GM18951 (cell line): Measurements from ENCODE around the gene ITGA1.
"Not testable (repeated sequence)": the region's sequence is repeated elsewhere in the genome, so short reads cannot be mapped to it uniquely, and the experiment has no call there.

Experiments used
- POLR2A ChIP-seq: IDR thresholded peaks from 4 replicates; pipeline ENCODE4 v1.6.1; 2011; ENCODE audit warnings: mild to moderate bottlenecking; ENCODE audit not compliant: insufficient read length, insufficient read depth; ENCODE audit errors: extremely low read depth
- in situ Hi-C: fragments of 300-500 bp; cut with MboI; formaldehyde crosslinking; loops from one replicate; pipeline ENCODE4 v1.12.0; 2022; ENCODE audit warnings: low sequenced_read_pairs, mixed read lengths, inconsistent platforms; ENCODE audit not compliant: unreplicated experiment

The ITGA1 gene

DNA sequence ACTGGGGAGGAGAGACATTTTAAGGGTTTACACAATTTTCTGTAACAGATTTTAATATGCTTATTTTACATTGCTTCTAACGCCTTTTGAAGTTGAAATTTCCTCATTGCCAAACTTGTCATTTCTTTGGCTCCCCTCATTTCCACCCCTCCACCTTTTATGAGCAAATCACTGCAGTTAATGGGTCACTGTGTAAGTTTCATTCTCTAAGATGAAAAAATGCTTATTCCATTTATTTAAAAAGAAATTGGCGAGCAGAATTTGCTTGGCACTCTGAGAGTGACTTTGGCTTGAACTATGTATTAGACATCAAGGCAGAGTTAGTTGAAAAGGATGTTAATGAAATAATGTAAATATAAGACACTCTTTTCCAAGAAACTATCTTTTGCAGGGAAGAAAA lies 66.6 kb downstream of the ITGA1 start:
- in situ Hi-C loops, result no loop called here
- no peak for TF ChIP-seq POLR2A

DNA sequence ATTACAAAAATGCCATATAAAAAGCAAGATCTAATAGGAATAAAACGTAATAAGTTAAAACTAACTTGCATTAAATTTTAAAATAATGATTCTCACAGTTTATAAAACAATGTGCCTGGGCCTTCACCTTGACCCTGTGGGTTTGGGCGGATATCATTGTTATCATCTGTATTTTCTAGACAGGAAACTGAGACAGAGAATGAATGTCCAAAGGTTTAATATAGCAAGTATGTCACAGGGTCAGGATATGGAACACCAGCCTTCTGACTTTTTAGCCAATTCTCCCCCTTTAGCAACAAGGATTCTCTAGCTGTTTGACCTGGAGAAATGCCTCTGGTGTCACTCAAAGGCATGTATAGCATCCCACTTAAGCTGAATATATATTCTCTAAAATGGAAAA lies 67.2 kb downstream of the ITGA1 start:
- TF ChIP-seq POLR2A, result no peak

DNA sequence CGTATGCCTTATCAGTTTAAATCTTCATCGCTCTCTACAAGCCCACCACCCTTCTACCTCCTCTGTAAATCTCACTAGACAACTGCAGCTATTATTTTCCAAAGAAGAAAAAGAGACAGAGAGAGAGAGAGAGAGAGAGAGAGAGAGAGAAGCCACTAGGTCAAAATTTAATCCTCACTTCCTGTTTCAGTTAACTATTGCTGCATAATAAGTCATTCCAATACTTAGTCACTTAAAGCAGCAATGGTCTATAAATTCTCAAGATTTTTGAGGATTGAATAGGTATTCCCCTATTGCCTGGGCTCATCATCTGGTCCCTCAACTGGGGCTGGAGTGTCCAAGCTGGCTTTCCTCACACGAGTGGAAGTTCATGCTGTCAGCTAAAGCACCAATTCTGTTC lies 68.8 kb downstream of the ITGA1 start:
- TF ChIP-seq POLR2A, result no peak
- in situ Hi-C loops, result no loop called here

More for the DNA sequence above, 67.2 kb downstream of the ITGA1 start:
- in situ Hi-C loops, result no loop called here

DNA sequence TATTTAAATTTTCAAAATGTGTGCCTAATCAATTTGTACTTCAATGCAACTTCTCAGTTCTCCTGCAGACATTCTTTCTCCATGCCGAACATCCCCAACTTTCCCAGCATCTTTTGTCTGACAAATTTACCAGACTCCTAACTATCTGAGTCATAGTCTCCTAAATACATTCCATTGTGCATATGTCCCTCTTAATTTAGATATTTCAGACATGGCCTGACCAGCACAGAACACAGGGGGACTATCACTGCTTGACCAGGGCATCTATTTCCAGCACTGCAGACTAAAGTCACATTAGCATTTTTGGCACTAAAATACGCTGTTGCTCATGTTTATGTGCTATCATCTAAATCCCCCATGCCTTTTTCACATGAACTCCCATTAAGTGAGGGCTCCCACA lies 71.9 kb downstream of the ITGA1 start:
- in situ Hi-C loops, result no loop called here
- TF ChIP-seq POLR2A, result no peak

DNA sequence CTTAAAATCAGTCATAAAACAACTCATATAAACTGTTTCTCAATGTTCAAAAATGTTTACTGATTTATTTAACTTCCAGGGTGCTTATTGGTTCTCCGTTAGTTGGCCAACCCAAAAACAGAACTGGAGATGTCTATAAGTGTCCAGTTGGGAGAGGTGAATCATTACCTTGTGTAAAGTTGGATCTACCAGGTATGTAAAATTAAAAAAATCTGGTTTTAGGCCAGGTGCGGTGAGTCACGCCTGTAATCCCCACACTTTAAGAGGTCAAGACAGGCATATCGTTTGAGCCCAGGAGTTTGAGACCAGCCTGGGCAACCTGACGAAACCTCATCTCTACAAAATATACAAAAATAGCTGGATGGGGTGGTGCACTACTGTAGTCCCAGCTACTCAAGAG lies 73.7 kb downstream of the ITGA1 start:
- in situ Hi-C loops, result no loop called here
- no peak for TF ChIP-seq POLR2A

DNA sequence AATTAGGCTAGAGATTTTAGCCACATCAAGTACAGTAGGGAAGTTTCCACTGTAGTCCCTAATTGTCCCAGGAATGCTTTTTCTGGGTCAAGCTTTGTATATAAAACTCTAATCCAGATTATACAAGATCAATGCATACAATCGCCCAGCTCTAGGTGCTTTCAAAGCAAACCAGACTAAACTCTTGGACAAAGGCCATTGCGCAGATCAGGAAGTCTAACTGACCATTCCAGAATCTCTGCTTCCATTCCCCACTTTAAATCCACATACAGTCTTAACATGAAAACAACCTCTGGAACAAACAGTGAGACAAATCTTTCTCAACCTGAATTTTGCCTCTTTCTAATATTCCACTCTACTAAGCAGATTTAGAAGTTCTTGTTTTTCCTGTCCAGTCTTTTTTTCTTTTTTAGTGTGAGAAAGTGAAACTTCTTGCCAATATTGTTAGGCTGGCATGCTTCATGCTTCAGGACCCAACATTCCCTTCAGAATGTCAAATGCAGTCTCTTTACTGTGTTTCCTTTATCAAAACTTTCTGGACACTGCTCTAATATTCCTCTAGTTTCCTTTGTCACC lies 76.1 kb downstream of the ITGA1 start:
- in situ Hi-C loops, result no loop called here
- no peak for TF ChIP-seq POLR2A

DNA sequence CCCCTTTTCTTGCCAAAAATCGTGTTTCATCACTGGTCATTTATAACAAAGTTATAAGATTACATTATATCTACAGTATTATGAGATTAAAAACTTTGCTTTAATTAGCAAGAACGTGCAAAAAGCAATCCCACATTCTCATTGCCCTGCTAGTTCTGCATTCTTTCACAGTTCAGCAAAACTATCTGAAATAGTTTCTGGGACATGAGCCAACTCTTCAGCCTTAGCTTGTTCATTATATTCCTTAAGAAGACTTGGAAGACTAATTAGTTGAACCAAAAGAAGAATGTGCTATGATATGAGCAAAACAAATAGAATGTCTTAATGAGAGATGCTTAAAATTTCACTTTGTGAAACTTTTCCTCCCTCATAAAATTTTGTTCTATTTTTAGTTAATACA lies 76.7 kb downstream of the ITGA1 start:
- in situ Hi-C loops, result no loop called here
- no peak for TF ChIP-seq POLR2A

DNA sequence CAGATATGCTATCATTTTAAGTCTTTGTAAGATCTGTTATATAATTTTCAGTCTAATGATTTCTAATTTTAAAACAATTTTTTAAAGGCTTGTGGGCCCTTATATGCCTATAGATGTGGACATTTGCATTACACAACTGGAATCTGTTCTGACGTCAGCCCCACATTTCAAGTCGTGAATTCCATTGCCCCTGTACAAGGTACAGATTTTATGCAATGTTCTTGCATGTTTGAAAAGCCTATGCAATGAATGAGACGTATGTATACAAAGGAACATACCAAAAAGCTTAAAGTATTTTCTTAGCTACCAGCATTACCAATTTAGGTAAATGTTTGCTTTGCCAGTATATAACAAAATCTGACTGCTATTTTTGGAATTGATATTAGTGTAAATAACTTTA lies 77.2 kb downstream of the ITGA1 start:
- no peak for TF ChIP-seq POLR2A
- in situ Hi-C loops, result no loop called here

DNA sequence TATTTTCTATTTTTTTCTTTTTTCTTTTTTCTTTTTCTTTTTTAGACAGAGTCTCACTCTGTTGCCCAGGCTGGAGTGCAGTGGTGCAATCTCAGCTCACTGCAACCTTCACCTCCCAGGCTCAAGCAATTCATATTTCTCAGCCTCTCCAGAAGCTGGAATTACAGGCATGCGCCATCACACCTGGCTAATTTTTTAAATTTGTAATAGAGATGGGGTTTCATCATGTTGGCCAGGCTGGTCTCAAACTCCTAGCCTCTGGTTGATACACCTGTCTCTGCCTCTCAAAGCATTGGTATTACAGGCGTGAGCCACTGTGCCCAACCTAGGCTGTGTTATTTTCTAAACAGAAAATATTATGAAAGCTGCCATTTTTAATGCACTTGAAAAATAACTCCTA lies 78.3 kb downstream of the ITGA1 start:
- in situ Hi-C loops, result not testable (repeated sequence)

DNA sequence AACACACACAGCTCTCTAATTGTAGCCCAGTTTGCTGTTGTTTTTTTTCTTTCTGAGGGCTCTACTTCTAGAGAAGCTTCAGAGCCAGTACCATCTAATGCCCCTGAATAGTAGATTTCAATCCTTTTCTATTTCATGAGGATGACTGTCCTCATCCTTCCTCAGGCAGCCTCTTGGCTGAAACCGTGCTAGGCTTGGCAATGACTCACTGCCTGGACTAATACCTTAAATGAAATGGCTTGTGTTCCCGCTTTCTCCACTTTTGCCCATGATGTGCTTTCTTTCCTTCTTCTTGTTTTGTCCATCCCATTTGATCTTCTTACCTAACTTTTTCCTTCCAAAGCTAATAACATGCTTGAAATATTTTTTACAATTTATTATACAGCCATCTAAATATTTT lies 80.1 kb downstream of the ITGA1 start:
- TF ChIP-seq POLR2A, result no peak
- in situ Hi-C loops, result no loop called here

DNA sequence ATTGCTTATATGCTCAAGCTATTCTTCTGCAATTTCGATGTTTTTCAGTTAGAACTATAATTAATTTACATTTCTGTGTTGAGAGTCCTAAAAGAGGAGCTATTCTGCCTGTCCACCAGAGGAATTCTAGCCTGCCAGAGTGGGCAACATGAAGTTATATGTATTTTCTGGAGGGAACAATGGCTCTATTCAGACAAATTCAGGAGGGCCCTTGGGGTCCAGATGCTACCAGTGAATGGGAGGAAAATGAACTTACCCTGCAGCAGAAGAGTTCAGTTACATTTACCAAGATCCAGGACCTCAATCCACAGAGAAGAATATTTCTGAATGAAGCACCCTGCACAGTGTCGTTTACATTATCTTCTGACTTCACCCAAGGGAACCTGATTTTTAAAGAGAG lies 80.7 kb downstream of the ITGA1 start:
- TF ChIP-seq POLR2A, result no peak
- in situ Hi-C loops, result no loop called here

DNA sequence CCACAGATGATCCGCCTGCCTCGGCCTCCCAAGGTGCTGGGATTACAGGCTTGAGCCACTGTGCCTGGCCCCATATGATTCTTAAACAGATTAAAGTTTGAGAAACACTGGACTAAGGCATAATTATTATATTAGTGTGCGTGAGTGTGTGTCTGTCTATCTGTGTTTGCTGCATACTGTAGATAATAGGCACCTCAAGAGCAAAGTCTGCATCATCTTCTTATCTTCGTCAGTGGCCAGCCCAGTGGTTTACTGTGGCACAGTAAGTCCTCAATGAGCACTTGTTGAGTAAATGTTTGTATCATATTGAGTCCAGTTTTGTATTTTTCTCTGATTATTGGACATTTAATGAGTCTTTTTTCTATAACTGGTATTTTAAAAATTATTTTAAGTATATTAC lies 81.7 kb downstream of the ITGA1 start:
- no peak for TF ChIP-seq POLR2A
- in situ Hi-C loops, result no loop called here

DNA sequence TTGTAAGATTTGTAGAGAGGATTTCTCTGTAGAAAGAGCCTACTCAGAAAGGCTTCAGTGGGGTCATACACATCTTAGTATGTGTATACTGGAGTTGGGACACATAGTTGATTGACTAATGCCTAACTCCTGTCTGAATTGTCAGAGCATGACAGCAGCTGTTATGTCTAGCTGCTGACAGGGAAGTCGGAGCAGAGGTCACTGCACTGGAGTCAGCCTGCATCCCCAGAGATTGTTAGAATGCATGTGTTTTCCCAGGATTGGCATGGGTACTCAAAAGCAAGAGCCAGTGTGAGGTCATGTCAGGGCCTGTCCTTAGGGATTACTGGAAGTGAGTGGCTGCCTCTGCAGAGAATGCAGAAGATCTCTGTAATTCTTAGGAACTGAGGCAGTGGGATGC lies 82.7 kb downstream of the ITGA1 start:
- in situ Hi-C loops, result no loop called here

DNA sequence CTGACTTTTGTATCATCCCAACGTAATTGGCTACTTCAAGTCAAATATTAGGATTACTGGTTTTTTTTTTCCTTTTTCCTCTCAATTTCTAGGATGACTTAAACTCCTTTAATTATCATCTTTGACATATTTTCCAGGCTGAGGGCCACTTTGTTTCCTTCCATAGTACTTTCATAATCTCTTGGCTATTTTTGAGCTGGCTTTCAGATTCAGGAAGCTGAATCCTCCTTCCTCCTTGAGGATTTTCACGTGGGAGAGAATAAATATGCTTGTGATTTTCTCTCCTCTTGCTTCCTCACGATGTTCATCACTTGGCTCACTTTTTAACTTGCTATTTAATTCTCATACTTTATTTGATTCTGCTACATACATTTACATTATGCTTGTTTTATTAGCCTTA lies 88.1 kb downstream of the ITGA1 start:
- in situ Hi-C loops, result no loop called here
- no peak for TF ChIP-seq POLR2A

More for the DNA sequence above, 82.7 kb downstream of the ITGA1 start:
- no peak for TF ChIP-seq POLR2A

DNA sequence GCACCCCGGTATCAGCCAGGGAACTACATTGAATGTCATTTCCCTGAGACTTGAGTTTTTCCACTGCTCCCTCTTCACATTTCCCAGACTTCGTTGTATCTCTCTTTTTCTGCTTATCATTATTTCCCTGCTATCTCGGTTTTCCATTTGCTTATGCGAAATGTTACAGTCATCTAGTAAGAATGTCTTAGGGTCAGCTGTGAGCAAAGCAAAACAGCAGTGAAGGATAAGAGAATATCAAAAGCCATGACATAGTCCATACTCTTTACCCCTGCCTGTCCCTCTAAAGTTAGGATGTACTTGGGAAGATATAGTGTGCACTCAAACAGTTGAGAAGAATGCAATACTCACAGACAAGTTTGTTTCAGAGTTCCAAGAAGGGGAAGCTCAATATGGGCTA lies 88.7 kb downstream of the ITGA1 start:
- no peak for TF ChIP-seq POLR2A
- in situ Hi-C loops, result no loop called here

DNA sequence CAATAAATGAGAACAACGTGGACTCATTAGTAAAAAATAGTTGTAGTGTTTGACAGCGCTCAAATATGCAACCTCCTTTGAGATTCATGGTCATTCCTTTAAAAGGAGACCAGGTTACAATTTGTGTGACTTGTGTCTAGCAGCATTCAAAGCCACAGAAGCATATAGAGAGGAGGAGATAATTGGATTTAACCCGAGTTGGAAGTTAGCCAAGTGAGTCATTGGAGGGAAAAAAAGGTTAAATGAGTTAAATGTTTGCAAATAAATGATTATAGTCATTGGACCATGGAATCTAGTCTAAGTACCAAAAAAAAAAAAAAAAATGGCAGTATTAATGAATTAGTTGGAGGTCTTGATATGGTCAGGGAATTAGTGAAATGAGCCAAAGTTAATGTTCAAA lies 90.9 kb downstream of the ITGA1 start:
- in situ Hi-C loops, result no loop called here
- TF ChIP-seq POLR2A, result no peak

DNA sequence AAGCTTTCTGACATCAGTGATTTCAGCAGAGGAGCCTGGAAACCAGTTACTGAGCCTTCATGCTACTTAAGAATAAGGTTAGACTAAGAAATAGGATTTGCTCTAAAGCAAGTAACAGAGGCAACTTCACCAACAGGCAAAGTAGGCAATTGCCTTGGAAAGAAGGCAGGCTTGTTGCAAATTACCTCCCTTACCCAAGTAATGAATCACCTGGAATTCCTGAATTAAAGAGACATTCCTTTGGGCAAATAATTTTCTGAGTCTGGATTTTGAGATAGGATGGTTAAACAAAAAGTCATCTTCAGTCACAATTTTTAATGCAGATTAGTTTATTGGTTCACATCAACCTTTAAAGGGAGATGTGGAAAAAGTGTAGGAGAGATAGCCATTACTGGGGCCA lies 92.8 kb downstream of the ITGA1 start:
- no peak for TF ChIP-seq POLR2A
- in situ Hi-C loops, result no loop called here
